ENCODE measurements around the gene YIPF6.
"Not testable (repeated sequence)": the region's sequence is repeated elsewhere in the genome, so short reads cannot be mapped to it uniquely, and the experiment has no call there.

Gene YIPF6

GRCh38 chrX:68508799-68509198, 9.9 kb downstream of the YIPF6 start:
- no peak for DNase-seq

- no peak for DNase-seq
These were observed 12.4 kb downstream of the YIPF6 start for GRCh38 chrX:68511255-68511654.

- not testable (repeated sequence) for DNase-seq
These were observed 25.8 kb downstream of the YIPF6 start for GRCh38 chrX:68524680-68525079.

- DNase-seq = no peak
These were observed 34.1 kb downstream of the YIPF6 start for GRCh38 chrX:68532831-68533533.

- DNase-seq = no peak
These were observed 34.8 kb downstream of the YIPF6 start for GRCh38 chrX:68533656-68534055.

GRCh38 chrX:68534691-68535090, 35.8 kb downstream of the YIPF6 start:
- DNase-seq = no peak

- DNase-seq = no peak
These were observed 37.6 kb downstream of the YIPF6 start for GRCh38 chrX:68536429-68536828.

- no peak for DNase-seq
These were observed 38.0 kb downstream of the YIPF6 start for GRCh38 chrX:68536884-68537283.

GRCh38 chrX:68550193-68550592, 51.3 kb downstream of the YIPF6 start:
- no peak for DNase-seq

GRCh38 chrX:68556036-68556435, 57.2 kb downstream of the YIPF6 start:
- no peak for DNase-seq

- DNase-seq = not testable (repeated sequence)
These were observed 58.3 kb downstream of the YIPF6 start for GRCh38 chrX:68557126-68557525.

- not testable (repeated sequence) for DNase-seq
These were observed 61.1 kb downstream of the YIPF6 start for GRCh38 chrX:68559905-68560304.

- no peak for DNase-seq
These were observed 69.3 kb downstream of the YIPF6 start for GRCh38 chrX:68568136-68568535.

GRCh38 chrX:68570598-68570997, 71.7 kb downstream of the YIPF6 start:
- no peak for DNase-seq

- DNase-seq = no peak
These were observed 72.4 kb downstream of the YIPF6 start for GRCh38 chrX:68571292-68571609.

- no peak for DNase-seq
These were observed 72.9 kb downstream of the YIPF6 start for GRCh38 chrX:68571610-68572311.

- DNase-seq = no peak
These were observed 75.4 kb downstream of the YIPF6 start for GRCh38 chrX:68574240-68574639.

GRCh38 chrX:68579810-68580209, 81.0 kb downstream of the YIPF6 start:
- DNase-seq = no peak

GRCh38 chrX:68584221-68584620, 85.4 kb downstream of the YIPF6 start:
- no peak for DNase-seq

All from GOT3 (cell line).